Liver (tissue), 3 donors: ENCODE measurements around the gene PLXNA2.

ENCODE experiments used
- CTCF ChIP-seq: fragments of 150-350 bp; IDR thresholded peaks from 2 replicates; pipeline ENCODE4 v1.5.1; 2017; ENCODE audit warnings: improper control_type of control experiment, low read depth, low read length; ENCODE audit not compliant: missing input control
- TAF1 ChIP-seq: conservative IDR thresholded peaks from 2 replicates; pipeline ENCODE4 v1.6.1; 2016; ENCODE audit warnings: antibody characterized with exemption, mild to moderate bottlenecking
- donor health status: healthy.
- donor health status: healthy.

DNA sequence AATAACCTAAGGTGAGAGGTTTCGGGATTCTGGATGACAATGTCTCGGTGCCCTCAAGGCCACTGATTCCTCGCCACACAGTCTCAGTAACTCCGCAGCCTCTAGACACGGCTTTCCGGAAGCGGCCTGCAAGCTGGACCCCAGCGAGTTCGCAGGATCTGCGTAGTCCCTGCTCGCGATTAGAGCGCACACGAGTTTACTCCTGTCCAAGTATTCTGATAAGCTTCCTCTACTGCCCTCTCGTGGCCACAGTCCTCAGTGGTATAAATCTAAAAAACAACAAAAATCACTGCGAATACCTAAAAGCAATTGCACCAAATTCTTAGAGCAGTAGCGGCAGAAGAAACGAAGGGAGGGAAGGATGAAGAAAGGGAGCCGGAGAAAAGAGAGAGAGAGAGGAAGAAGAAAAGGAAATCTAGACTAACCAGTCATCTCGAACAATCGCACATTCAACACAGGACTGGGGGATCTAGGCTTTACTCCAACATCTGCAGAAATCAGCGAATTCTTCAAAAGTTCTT, 1.1 kb upstream of the PLXNA2 start:
- TF ChIP-seq TAF1 (no peak), CTCF (peak; percentile 85)
